Esophagus muscularis mucosa (tissue), 3 donors: Measurements from ENCODE around the gene MATK.

ENCODE experiments used
- POLR2A ChIP-seq: fragments of 450-650 bp; IDR thresholded peaks from one replicate; pipeline ENCODE4 v1.6.1; 2017; ENCODE audit warnings: antibody characterized with exemption, moderate library complexity, mild to moderate bottlenecking, low read depth
- POLR2AphosphoS5 ChIP-seq, 2 donors: sonication (generic); formaldehyde crosslinking; IDR thresholded peaks; one replicate each; pipeline ENCODE4 v1.6.1; 2017; ENCODE audit warnings: antibody characterized with exemption in 2 of 2
- TF ChIP-seq, protein P1 (sequence below), 3 experiments: fragments of 200-600 bp in 2 of 3; fragments of 450-650 bp in 1 of 3; sonication (generic) in 2 of 3; IDR thresholded peaks; one replicate each; pipeline ENCODE4 v1.5.1; 2017 to 2019; ENCODE audit warnings: antibody characterized with exemption in 3 of 3, mild to moderate bottlenecking in 2 of 3, moderate library complexity in 1 of 3

DNA sequence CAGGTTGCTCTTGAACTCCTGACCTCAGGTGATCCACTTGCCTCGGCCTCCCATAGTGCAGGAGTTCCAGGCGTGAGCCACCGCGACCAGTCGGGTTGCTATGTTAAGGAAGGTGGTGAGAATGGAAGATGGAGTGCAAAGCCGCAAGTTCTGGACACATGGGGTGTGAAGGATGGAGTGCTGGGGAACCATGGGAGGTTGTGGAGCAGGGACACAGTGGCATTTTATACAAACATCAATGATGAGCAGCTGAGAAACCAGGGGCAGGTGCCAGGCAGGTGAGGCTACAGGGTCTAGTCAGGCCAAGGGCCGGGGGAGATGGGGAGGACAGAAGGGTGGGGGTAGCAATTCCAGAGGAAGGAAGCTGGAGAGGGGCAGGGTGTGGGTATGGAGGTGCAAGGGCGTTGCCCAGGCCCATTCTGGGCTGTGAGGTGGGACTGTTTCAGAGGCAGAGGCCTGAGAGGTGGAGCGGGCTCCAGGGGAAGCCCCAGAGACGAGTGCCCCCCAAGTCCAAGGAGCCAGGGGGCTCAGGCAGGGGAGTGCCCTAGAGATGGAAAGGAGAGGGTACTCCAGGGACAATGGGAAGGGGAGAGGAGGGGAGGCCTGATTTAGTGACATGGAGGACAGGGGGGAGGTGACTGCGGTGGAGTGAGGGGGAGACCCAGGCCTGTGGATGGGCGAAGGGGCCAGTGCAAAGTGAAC lies 12.2 kb downstream of the MATK start:
- TF ChIP-seq, protein P1, sequence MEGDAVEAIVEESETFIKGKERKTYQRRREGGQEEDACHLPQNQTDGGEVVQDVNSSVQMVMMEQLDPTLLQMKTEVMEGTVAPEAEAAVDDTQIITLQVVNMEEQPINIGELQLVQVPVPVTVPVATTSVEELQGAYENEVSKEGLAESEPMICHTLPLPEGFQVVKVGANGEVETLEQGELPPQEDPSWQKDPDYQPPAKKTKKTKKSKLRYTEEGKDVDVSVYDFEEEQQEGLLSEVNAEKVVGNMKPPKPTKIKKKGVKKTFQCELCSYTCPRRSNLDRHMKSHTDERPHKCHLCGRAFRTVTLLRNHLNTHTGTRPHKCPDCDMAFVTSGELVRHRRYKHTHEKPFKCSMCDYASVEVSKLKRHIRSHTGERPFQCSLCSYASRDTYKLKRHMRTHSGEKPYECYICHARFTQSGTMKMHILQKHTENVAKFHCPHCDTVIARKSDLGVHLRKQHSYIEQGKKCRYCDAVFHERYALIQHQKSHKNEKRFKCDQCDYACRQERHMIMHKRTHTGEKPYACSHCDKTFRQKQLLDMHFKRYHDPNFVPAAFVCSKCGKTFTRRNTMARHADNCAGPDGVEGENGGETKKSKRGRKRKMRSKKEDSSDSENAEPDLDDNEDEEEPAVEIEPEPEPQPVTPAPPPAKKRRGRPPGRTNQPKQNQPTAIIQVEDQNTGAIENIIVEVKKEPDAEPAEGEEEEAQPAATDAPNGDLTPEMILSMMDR (IDR thresholded peaks at IDR 0.05), result no peak
- TF ChIP-seq POLR2A (no peak), POLR2AphosphoS5 (IDR thresholded peaks at IDR 0.05) (no peak)
